NOMO-1 treated with dmso at 0.1 percent for 144 hours (cell line): ENCODE data around the gene ANAPC7.
"Not testable (repeated sequence)": the region's sequence is repeated elsewhere in the genome, so short reads cannot be mapped to it uniquely, and the experiment has no call there.

Source experiments
- DNase-seq: peaks from one replicate; lab custom pipeline; 2025; ENCODE audit not compliant: unreplicated experiment; lab: John Stamatoyannopoulos, UW

Gene ANAPC7, protein sequence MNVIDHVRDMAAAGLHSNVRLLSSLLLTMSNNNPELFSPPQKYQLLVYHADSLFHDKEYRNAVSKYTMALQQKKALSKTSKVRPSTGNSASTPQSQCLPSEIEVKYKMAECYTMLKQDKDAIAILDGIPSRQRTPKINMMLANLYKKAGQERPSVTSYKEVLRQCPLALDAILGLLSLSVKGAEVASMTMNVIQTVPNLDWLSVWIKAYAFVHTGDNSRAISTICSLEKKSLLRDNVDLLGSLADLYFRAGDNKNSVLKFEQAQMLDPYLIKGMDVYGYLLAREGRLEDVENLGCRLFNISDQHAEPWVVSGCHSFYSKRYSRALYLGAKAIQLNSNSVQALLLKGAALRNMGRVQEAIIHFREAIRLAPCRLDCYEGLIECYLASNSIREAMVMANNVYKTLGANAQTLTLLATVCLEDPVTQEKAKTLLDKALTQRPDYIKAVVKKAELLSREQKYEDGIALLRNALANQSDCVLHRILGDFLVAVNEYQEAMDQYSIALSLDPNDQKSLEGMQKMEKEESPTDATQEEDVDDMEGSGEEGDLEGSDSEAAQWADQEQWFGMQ

DNA sequence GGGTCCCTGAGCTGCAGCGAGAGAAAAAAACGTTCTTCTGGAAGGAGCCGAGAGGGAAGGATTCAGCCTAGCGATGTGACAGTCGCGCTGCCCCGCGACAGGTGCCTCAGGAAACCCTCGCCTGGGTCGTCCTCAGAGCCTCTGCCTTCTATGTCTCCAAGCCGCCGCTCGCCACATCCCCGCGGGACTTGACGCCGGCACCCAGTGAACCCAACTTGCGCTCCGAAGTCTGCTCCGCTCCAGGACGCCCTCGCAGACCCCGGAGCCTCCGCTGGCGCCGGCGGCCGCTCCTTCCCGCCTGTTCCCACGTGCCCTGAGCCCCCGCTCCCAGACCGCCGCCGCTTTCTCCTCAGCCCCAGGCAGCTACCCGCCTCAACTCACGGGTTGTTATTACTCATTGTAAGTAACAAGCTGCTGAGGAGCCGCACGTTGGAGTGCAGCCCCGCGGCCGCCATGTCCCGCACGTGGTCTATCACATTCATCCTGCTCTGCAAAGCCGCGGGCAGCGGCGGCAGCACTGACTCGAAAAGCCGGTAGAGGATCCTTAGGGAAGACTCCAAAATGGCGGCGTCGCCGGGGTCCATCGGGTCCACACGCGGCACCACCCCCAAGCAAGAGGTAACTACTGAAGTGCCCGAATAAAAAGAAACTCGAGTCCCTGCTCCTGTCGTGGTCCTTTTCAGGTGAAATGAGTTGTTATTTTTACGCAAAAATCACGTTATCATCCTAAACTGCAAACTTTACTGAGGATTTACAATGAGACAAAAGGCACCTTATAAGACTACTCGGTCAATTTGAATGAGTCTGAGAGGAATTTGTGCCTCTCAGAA lies at the start of gene ANAPC7:
TSS of gene ANAPC7 (minus strand) at position 563 of the 830 bp plus-strand sequence. CDS start at position 482, 81 bp downstream.
- DNase-seq = peak; percentile 53

DNA sequence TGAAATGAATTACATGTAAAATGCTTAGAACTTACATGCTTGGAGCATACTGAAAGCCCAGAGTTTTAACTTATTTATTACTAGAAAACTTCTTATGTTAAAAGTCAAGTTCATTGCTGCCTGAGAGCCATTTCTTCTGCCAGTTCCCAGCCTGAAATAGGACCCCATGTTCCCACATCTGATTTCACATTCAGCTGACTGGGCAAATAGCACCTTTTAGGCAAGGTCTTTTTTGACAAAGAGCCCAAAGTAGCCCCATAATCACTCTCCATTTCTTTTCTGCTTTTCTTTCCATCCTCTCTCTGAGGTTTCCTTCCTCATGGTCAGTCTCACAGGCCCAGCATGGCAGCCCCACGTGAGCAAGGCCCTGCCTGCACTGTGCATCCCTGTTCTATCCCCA lies 47.8 kb upstream of the ANAPC7 start:
- DNase-seq = no peak

DNA sequence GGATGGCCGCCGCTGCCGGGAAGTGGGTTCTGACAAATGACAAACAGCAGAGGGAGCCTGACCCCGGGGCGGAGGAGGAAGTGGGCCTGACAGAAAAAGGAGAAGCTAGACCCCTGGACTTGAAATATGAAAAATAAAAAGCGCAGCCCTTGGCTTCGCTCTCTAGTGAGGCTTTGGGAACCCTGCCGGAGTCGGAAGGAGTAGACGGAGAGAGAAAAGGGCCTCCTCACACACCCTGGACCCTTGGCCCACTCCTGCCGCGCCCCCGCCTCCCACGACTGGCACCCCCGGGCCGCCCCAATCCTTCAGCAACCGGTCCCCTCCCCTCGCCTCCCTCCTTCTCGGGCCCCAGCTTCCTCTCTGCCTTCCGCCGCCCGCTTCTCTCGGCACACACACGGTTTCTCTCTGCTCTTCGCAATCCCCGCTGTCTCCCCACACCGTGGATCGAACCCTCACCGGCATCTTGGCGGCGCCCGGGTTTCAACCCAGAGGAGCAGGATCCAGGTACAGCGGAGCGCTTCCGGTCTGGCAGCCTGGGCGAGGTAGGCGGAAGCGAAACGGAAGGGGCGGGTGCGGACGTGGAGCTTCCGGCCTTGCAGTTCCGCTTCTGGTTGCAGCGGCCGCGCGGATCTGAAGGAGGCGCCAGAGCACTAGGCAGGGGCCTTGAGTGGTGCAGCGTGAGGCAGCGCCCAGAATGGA lies 46.4 kb upstream of the ANAPC7 start, which contains the start of gene ARPC3:
TSS of gene ARPC3 (minus strand) at position 539 of the 699 bp plus-strand sequence. CDS start at position 462, 77 bp downstream.
- DNase-seq = peak; percentile 97

DNA sequence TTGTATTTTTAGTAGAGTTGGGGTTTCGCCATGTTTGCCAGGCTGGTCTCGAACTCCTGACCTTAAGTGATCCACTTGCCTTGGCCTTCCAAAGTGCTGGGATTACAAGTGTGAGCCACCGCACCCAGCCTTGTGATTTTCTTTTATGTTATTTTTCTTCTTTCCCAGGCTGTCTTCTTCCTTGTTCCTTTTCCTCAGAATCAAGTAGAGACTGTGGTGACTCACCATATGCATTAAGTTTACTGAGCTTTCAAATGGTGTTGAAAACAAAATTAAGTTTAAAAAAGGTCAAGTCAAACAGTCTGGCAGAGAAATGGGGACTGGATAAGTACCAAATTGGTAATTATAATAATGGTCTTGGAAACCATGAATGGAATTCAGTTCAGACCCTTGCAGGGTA lies 40.9 kb upstream of the ANAPC7 start:
- DNase-seq = no peak

DNA sequence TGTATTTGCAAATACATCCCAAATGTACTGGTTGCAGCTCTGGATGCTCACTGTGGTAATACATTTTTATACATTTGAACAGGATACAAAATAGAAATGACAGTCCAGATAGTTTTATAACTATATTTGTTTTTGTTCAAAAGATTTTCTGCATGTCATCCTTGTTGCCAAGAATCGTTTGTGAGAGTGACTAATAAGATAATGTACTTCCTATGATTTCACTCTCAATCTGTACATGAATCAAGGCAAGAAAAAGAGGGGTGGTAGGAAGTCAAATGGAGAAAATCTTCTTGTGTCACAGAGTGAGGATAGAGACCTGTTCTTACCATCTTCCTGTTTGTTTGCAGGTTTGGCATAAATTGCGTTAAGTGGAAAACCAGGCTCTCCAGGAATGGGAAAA lies 32.7 kb upstream of the ANAPC7 start:
- no peak for DNase-seq

DNA sequence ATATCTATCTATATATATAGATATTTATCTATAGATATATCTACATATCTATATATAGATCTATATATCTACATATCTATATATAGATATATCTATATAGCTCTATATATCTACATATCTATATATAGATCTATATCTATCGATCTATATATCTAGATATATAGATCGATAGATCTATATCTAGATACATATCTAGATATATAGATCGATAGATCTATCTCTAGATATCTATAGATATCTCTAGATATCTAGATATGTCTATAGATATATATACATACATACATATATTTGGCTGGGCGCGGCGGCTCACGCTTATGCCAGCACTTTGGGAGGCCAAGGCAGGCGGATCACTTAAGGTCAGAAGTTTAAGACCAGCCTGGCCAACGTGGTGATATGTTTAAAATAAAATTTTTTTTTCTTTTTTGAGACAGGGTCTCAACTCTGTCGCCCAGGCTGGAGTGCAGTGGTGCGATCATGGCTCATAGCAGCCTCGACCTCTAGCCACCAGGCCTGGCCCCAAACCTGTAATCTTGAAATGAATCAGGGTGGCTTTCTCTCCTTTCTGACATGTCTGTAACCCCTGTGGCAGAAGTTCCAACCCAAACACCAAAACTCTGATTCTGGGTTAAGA lies 28.6 kb upstream of the ANAPC7 start:
- no peak for DNase-seq

DNA sequence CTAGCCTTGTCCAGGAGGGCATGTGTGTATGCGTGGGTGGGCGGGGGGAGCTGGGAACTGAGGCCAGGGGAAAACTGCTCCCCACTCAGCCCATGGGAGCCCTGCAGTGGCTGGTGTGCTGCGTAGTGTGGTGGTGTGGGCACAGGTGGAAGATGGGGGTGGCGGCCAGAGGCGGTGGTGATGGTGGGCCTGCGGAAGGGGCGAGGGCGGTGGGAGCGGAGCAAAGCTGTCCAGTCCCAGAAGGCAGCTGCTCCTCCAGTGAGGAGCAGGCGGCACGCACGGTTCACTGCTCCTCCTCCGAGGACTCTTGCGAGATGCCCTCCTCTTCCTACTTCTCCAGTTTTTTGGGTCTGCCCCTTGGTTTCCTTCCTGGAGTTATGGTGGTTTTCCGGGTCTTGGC lies 26.2 kb upstream of the ANAPC7 start:
- not testable (repeated sequence) for DNase-seq

DNA sequence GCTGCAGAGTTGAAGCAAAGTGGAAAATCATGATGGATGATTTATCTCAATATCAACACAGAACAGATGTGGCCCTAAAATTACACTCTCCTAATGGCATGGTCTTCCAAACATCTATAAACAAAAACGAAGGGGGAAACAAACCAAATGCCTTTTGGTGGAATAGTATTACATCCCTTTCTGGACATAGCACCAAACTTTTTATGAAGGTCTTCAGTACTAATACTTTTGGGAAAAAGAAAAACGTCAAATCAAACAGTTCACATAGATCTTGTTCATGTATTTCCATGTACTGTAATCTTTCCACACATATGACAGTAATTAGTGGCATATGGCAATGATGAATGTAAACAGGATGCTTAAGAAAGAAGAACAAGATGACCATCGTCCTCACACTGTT lies 22.9 kb upstream of the ANAPC7 start:
- DNase-seq = no peak

DNA sequence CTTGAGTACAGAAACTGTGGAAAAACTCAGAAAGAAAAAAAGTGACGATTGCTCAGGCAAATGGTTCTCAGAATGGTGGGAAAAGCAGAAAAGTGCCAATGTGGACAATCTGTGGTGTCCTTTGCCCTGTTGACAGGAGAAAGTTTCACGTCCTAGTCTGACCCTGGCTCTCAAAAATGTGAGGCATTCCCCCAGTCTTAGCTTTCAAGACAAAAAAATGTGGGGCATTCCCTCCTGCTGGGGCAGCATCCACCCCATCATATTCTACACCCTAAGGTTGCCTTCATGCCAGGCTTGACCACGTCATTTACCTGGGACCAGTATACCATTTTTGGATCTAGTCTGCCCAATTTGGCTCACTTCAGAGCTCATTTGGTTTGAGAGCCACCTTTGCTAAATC lies 20.7 kb upstream of the ANAPC7 start:
- no peak for DNase-seq

DNA sequence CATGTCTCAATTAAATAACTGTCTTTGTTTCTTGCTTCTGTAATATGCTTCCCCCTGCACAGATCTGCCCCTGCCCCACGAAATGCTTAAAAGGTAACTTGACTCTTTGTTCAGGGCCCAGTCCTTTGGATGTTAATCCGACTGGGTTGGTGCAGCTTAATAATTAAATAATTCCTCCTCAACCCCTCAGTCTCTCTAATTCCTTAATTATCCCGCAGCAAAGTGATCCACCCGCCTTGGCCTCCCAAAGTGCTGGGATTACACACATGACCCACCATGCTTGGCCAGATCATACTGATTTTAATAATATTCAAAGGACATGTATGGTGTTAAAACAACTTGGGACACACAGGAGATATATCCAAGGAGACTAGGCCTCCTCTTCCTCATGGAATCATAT lies 18.2 kb upstream of the ANAPC7 start:
- no peak for DNase-seq

DNA sequence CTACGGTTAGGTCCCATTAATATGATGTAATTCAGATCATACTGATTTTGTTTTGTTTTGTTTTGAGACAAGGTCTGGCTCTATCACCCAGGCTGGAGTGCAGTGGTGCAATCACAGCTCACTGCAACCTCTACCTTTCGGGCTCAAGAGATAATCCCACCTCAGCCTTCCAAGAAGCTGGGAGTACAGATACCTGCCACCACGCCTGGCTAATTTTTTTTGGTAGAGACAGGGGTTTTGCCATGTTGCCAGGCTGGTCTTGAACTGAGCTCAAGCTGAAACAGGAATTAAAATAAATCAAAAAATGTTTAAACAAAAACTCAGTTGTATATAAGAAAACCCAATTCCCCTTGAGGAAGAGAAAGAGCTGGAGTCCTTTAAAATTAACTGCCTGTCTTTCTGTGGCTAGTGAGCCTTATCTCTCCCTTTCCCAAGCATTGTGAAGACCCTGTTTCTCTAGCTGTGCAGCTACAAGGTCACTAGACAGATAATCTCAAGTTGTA lies 17.7 kb upstream of the ANAPC7 start:
- DNase-seq = no peak

DNA sequence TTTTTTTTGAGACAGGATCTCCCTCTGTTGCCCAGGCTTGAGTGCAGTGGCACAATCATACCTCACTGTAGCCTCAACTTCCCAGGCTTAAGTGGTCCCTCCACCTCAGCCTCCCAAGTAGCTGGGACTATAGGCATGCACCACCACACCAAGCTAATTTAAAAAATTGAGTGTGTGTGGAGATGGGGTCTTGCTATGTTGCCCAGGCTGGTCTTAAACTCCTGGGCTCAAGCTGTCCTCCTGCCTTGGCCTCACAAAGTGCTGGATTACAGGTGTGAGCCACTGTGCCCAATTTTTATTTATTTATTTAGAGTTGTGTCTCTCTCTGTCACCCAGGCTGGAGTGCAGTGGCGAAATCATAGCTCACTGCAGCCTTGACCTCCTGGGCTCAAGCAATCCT lies 17.1 kb upstream of the ANAPC7 start:
- not testable (repeated sequence) for DNase-seq

DNA sequence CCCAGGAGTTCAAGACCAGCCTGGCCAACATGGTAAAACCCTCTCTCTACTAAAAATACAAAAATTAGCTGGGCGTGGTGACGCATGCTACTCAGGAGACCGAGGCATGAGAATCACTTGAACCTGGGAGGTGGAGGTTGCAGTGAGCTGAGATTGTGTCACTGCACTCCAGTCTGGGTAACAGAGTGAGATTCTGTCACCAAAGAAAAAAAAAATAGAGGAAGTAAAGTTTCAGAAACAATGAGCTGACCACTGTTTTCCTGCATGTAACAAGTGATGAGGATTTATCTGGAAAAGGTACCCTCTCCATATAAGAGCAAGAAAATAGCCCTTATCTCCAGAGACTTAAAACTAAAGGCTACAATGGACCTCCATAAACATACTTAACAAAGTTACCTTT lies 13.6 kb upstream of the ANAPC7 start:
- DNase-seq = peak; percentile 35

DNA sequence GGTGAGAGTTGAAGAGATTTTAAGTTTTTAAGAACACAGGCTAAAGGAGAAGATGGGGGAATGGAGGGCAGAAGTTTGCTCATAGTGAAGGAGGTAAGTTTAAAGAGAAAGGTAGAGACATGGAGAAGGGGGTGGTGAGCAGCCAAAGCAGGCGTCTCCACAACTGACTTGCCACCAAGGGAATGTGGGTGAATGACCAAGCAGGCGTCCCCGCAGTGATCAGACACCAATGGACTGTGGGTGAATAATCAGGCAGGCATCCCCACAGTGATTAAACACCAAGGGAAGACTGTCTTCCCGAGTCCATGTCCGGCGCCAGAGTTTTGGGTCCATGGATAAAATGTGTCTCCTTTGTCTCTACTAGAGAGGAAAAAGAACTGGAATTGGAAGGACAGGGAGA lies 6.6 kb upstream of the ANAPC7 start:
- DNase-seq = not testable (repeated sequence)

DNA sequence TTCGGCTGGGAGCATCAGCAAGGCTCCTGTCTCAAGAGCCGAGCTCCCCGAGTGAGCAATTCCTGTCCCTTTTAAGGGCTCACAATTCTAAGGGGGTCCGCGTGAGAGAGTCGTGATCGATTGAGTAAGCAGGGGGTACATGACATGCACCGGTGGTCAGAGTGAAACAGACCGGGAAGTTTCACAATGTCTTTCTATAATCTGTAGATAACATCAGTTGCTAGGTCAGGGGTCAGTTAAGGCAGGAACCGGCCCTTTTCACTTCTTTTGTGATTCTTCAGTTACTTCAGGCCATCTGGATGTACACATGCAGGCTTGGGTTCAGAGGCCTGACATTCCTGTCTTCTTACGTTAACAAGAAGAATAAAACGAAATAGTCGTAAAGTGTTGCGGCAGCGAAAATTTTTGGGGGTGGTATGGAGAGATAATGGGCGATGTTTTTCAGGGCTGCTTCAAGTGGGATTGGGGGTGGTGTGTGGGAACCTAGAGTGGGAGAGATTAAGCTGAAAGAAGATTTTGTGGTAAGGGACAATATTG lies 1.7 kb upstream of the ANAPC7 start:
- not testable (repeated sequence) for DNase-seq

DNA sequence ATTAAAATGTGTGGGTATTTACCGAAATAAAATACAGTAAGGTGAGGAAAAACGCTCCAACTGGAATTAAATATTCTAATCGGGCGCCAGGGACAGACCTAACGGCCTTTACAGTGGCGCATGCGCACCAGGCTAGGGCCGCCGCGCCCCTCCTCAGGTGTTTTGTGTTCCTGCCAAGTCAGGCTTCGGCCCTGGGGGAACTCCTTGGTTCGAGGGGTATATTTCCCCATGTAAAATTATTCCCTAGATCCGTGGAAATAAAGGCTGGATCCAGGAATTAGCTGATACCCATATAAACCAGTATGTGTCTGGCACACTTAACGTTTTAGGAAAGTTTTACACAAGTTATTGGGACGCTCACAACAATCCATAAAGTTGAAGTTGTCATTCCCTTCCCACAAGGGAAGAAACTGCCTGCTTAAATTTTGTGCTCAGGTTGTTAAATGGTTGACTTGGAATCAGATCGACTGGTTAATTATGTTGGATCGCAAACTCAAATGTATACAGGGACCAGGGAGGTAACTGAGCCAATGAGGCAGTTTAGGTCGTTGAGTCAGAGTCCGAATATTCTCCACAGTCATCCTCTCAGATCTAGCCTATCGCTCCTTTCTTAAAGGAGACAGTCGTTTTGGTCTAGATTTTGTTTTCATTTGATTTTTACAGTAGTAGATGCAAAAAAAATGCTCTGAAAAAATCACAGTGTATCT lies 621 bp upstream of the ANAPC7 start:
- DNase-seq = no peak

DNA sequence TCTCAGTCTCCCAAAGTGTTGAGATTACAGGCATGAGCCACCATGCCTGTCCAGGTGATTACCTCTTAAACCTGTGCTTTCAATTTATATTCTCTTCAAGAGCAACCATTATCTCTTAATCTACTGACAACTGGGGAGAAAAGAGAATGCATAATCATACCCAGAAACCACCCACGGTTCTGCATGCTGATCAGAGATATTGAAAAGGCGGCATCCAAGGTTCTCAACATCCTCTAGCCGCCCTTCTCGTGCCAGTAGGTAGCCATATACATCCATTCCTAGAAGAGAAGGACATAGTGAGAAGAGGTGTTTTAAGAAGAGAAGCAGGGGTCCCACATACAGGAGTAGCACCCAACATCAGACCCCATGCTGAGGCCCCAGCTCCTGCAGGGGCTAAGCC lies 20.8 kb downstream of the ANAPC7 start:
- no peak for DNase-seq

DNA sequence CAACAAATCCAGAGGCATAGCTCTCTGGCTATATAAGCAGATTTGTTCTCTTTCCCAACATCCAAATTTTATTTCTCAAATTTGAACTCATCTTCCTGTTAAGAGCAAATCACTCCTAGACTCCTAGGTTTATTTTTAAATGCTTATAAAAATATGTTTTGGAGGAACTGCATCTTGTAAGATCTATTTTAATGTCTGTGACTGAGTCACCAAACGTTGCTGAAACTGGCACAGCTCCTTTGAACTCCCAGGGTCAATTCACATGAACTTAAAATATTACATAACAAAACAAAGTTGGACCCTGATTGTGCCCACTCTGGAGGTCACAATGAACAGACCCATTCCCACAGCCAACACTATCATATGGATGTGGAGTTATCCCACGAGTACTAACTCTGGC lies 23.9 kb downstream of the ANAPC7 start:
- DNase-seq = no peak

DNA sequence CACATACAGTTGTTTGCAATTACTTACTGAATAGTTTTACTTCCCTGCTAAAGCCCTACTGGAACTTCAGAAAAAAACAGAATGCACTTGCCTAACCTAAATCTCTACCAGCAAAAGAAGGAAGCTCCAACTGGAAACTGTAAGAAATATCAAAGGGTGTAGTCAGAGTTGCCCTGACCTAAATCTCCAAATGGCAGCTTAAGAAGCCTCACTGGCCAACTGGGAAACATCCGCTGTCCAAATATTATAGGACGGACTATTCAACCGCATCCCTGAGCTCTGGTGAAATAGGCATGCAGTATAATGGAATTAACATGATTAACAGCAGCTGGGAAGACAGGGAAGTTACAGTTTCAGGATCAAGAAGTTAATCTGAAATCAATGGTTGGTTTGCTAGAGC lies 24.3 kb downstream of the ANAPC7 start:
- DNase-seq = no peak
